ENCODE data around the gene ZMYND15.
A peak's percentile ranks its signal among the peaks of the same experiment; 100 is the strongest.

The ZMYND15 gene

DNA sequence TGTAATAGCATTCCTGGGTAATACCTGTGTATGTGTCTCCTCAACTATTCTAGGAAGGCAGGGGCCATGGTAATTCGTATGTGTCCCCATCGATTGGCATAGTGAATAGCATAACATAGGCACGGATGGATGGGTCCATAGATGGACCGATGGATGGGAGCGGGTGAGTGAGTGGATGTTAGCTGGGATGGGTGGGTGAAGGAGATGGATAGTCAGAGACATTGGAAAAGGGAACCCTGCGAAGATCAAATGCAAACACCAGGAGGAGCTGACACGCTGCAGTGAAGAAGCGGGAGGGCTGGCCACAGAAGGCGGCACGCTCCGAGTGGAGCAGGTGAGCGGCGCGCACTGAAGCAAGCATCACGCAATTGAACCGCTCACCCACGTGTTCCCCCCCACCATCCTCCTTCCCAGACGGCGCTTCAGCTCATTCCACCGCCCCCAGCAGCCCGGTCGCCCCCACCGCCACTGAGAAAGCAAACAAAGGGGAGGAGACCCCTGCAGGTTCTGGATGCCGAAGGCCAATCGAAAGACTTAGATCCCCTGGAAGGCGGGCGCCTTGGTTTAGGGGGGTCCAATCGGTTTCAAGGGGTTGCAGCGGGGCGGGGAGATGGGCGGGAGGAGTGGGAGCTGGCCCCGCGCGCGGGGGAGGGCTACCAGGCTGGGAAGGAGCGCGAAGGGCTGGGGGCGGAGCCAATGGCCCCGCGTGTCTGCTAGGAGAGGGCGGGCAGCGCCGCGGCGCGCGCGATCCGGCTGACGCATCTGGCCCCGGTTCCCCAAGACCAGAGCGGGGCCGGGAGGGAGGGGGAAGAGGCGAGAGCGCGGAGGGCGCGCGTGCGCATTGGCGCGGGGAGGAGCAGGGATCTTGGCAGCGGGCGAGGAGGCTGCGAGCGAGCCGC, 29.6 kb upstream of the ZMYND15 start, which contains the start of gene ARRB2:
Gene ARRB2, plus strand, starts transcription at position 839 of the 899 bp plus-strand sequence. CDS start 90 bp downstream, outside the sequence.
- peak within 1 kb of the TSS; percentile 56; the same call in 1 of the 2 replicates for H2AFZ ChIP-seq (ENCODE audit: low read depth, low read length)
- peak within 1 kb of the TSS; percentile 98 for H3K4me2 ChIP-seq (ENCODE audit: low read length)

DNA sequence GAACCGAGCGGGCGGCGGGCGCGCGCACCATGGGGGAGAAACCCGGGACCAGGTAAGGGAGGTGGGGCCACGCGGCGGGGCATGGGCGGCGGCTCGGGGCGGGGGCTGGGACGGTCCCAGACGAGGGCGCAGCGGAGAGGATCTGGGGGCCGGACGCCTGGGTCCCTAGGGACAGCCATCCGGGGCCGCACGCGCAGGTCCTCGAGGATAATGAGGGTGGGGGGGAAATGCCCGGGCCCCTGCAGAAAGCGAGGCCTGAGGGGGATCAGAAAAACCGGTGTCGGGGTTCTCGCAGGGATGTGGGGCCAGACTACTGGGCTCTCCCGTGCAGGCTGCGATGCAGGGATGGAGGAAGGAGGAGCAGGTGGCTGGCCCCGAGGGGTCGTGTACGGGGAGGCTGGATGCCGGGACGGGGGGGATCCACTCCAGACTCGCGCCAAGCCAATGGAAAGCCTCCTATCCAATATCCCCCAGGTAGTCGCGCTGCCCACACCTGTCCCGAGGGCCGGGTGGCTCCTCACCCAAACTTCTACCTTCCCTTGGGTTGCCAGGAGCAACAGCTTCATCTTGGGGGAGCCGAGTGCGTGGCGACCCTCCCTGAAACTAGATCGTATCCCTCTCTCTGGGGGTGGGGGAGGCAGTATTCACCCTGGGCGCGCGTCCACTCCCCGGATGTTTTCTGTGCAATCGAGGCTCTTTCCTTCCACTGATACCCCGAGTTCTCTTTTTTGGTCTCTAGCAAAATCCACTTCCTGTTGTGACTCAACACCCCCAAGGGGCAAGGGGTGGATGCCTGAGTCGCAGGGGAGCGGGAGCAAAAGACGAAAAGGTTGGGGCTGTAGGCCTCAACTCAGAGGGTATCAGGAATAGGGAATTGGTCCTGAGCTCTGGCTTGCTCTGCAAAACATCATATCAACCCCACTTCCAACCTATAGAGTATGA, 28.7 kb upstream of the ZMYND15 start:
- Histone ChIP-seq H2AFZ (ENCODE audit: low read depth, low read length) (no peak overlapping the region; the same call in 1 of the 2 replicates), H3K27me3 (ENCODE audit: low read depth, low read length) (no peaks in the 10 kb centered on the region), H3K27ac (ENCODE audit: low read length) (peak overlapping the region; percentile 57), H3K4me1 (ENCODE audit: low read length) (peaks cover 12% of the 10 kb centered on the region), H3K36me3 (replicated peaks; ENCODE audit: low read depth, low read length) (no peaks in the 10 kb centered on the region), H3K79me2 (ENCODE audit: low read length) (peaks cover 18% of the 10 kb centered on the region), H3K9me3 (ENCODE audit: insufficient read depth, low read length) (no peaks in the 10 kb centered on the region), H3K4me3 (ENCODE audit: low read length) (peak overlapping the region; percentile 92), H3K9ac (ENCODE audit: low read length) (peak overlapping the region; percentile 85), H3K4me2 (ENCODE audit: low read length) (peak overlapping the region; percentile 98), H4K20me1 (ENCODE audit: insufficient read depth, low read length) (no peaks in the 10 kb centered on the region)
- TF ChIP-seq EZH2phosphoT487 (IDR thresholded peaks at IDR 0.05; ENCODE audit: low read depth) (no peak), CTCF (IDR thresholded peaks at IDR 0.05; ENCODE audit: low read depth, low read length) (no peak)

More for the DNA sequence above, 29.6 kb upstream of the ZMYND15 start, which contains the start of gene ARRB2:
- Histone ChIP-seq H3K9ac (ENCODE audit: low read length) (peak within 1 kb of the TSS; percentile 85), H3K27me3 (ENCODE audit: low read depth, low read length) (no peaks in the 10 kb centered on the region), H3K9me3 (ENCODE audit: insufficient read depth, low read length) (no peaks in the 10 kb centered on the region), H3K4me3 (ENCODE audit: low read length) (peak within 1 kb of the TSS; percentile 92), H3K27ac (ENCODE audit: low read length) (peak within 1 kb of the TSS; percentile 57), H3K79me2 (ENCODE audit: low read length) (peaks cover 19% of the 10 kb centered on the region), H3K36me3 (replicated peaks; ENCODE audit: low read depth, low read length) (no peaks in the 10 kb centered on the region), H4K20me1 (ENCODE audit: insufficient read depth, low read length) (no peaks in the 10 kb centered on the region), H3K4me1 (ENCODE audit: low read length) (peaks cover 15% of the 10 kb centered on the region)
- TF ChIP-seq EZH2phosphoT487 (IDR thresholded peaks at IDR 0.05; ENCODE audit: low read depth) (no peak), CTCF (IDR thresholded peaks at IDR 0.05; ENCODE audit: low read depth, low read length) (peak; percentile 51)

DNA sequence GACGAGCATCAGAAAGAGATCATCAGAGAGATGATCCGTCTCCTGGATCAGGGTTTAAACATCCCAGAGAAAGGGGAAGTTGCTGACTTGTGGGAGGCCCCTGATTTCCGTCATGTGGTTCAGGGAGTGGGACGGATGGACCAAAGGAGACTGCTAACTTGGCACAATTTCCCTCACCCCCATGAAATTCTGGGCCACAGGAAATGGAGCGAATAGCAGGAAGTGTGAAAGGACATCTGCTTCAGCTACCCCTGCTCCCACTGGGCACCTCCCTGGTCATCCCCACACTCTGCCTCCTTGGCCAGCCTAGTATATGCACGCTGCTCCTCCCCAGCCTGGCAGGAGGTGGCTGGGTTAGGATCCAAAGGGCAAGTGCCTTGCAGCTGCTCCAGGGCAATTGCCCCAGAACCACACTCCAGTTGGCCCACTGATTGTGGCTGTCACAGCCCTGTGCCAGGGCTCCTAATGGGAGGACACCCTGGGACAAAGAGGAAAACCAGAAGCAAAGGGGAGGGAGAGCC, 27.9 kb upstream of the ZMYND15 start:
- Histone ChIP-seq H3K4me1 (ENCODE audit: low read length) (peaks cover 12% of the 10 kb centered on the region), H4K20me1 (ENCODE audit: insufficient read depth, low read length) (no peaks in the 10 kb centered on the region), H3K9me3 (ENCODE audit: insufficient read depth, low read length) (no peaks in the 10 kb centered on the region), H3K4me3 (ENCODE audit: low read length) (peak overlapping the region; percentile 92), H3K4me2 (ENCODE audit: low read length) (peak overlapping the region; percentile 98), H3K79me2 (ENCODE audit: low read length) (peaks cover 18% of the 10 kb centered on the region), H3K9ac (ENCODE audit: low read length) (peak overlapping the region; percentile 85), H3K27me3 (ENCODE audit: low read depth, low read length) (no peaks in the 10 kb centered on the region), H3K27ac (ENCODE audit: low read length) (peak overlapping the region; percentile 57), H3K36me3 (replicated peaks; ENCODE audit: low read depth, low read length) (no peaks in the 10 kb centered on the region), H2AFZ (ENCODE audit: low read depth, low read length) (no peak overlapping the region)
- TF ChIP-seq CTCF (IDR thresholded peaks at IDR 0.05; ENCODE audit: low read depth, low read length) = no peak
- TF ChIP-seq EZH2phosphoT487 (IDR thresholded peaks at IDR 0.05; ENCODE audit: low read depth) = no peak
